WTC11 (cell line): ENCODE measurements around the gene DBN1. TPM values are rescaled to one million over a fixed set of nuclear protein-coding genes. Genes with fewer than 3 reads are reported as not detected.

Experiments
- ATAC-seq: fragments of 200-7000 bp; cut with Tn5 transposase; 2 replicates; pipeline ENCODE4 v1.10.0; 2021; ENCODE audit warnings: mild to moderate bottlenecking, moderate library complexity
- CTCF ChIA-PET: fragments of 300-600 bp; sonication (Branson Sonifier 250); formaldehyde crosslinking; loops from one replicate; lab custom pipeline; 2021; ENCODE audit warnings: antibody characterized with exemption; lab: Charles Lee
- POLR2A ChIA-PET: fragments of 350-600 bp; sonication (Branson Sonifier 250); formaldehyde crosslinking; loops from one replicate; lab custom pipeline; 2021; ENCODE audit warnings: antibody characterized with exemption; lab: Charles Lee
- DNase-seq: peaks from one replicate; pipeline ENCODE4 v3.0.0; 2021; ENCODE audit warnings: low spot score
- H3K27ac Mint-ChIP-seq: 2 replicates; pipeline ENCODE4 v1.8.0; 2021; ENCODE audit warnings: mixed read lengths
- H3K27me3 Mint-ChIP-seq: 2 replicates; pipeline ENCODE4 v1.8.0; 2021; ENCODE audit warnings: low read depth, mild to moderate bottlenecking, moderate library complexity, mixed read lengths
- H3K36me3 Mint-ChIP-seq: 2 replicates; pipeline ENCODE4 v1.8.0; 2021; ENCODE audit warnings: mixed read lengths
- H3K4me1 Mint-ChIP-seq: 2 replicates; pipeline ENCODE4 v1.8.0; 2022; ENCODE audit warnings: mixed read lengths
- H3K4me3 Mint-ChIP-seq: 2 replicates; pipeline ENCODE4 v1.8.0; 2021; ENCODE audit warnings: mild to moderate bottlenecking, moderate library complexity, mixed read lengths
- H3K9me3 Mint-ChIP-seq: 2 replicates; pipeline ENCODE4 v1.8.0; 2021; ENCODE audit warnings: mixed read lengths
- CREB1 ChIP-seq: sonication (generic); formaldehyde crosslinking; IDR thresholded peaks from 2 replicates; pipeline ENCODE4 v1.8.0; 2023; ENCODE audit warnings: mild to moderate bottlenecking, missing genetic modification reagents
- ETV6 ChIP-seq: sonication (generic); formaldehyde crosslinking; IDR thresholded peaks from 2 replicates; pipeline ENCODE4 v1.8.1; 2022; ENCODE audit warnings: mild to moderate bottlenecking, missing genetic modification reagents
- GABPB1 ChIP-seq: sonication (generic); formaldehyde crosslinking; IDR thresholded peaks from 2 replicates; pipeline ENCODE4 v1.8.1; 2023; ENCODE audit warnings: mild to moderate bottlenecking, missing genetic modification reagents
- NFYB ChIP-seq: sonication (generic); formaldehyde crosslinking; conservative IDR thresholded peaks from 2 replicates; pipeline ENCODE4 v1.8.0; 2022; ENCODE audit warnings: low read depth, missing genetic modification reagents
- NR2C2 ChIP-seq: sonication (generic); formaldehyde crosslinking; IDR thresholded peaks from 2 replicates; pipeline ENCODE4 v1.8.0; 2022; ENCODE audit warnings: mild to moderate bottlenecking, missing genetic modification reagents
- OVOL2 ChIP-seq: fragments of 250-450 bp; sonication (Bioruptor Pico); IDR thresholded peaks from 2 replicates; pipeline ENCODE4 v1.9.0; 2021; ENCODE audit warnings: mild to moderate bottlenecking, borderline replicate concordance
- RELA ChIP-seq: sonication (generic); formaldehyde crosslinking; IDR thresholded peaks from 2 replicates; pipeline ENCODE4 v1.8.1; 2022; ENCODE audit warnings: missing genetic modification reagents, mild to moderate bottlenecking, borderline replicate concordance
- SMAD4 ChIP-seq: sonication (generic); formaldehyde crosslinking; IDR thresholded peaks from 2 replicates; pipeline ENCODE4 v1.8.0; 2022; ENCODE audit warnings: mild to moderate bottlenecking, missing genetic modification reagents
- TCF7 ChIP-seq: sonication (generic); formaldehyde crosslinking; IDR thresholded peaks from 2 replicates; pipeline ENCODE4 v1.8.0; 2022; ENCODE audit warnings: mild to moderate bottlenecking, low read depth, missing genetic modification reagents, moderate library complexity
- TEAD4 ChIP-seq: sonication (generic); formaldehyde crosslinking; IDR thresholded peaks from 2 replicates; pipeline ENCODE4 v1.8.0; 2022; ENCODE audit warnings: mild to moderate bottlenecking, missing genetic modification reagents
- ZNF138 ChIP-seq: sonication (generic); formaldehyde crosslinking; conservative IDR thresholded peaks from 2 replicates; pipeline ENCODE4 v1.8.1; 2022; ENCODE audit warnings: mild to moderate bottlenecking, moderate library complexity, missing genetic modification reagents
- ZNF396 ChIP-seq: fragments of 250-450 bp; sonication (Bioruptor Pico); IDR thresholded peaks from 2 replicates; pipeline ENCODE4 v1.8.0; 2021; ENCODE audit warnings: mild to moderate bottlenecking, moderate library complexity, borderline replicate concordance
- total RNA-seq: library from RNA; stranded (reverse); gene quantifications from 3 replicates; pipeline ENCODE4 v1.2.3, GENCODE V29; 2021
- TF ChIP-seq, protein P1 (sequence below): fragments of 250-450 bp; sonication (Bioruptor Pico); conservative IDR thresholded peaks from 2 replicates; pipeline ENCODE4 v1.9.0; 2021; ENCODE audit warnings: mild to moderate bottlenecking
- TF ChIP-seq, protein P2 (sequence below): sonication (generic); formaldehyde crosslinking; IDR thresholded peaks from 2 replicates; pipeline ENCODE4 v1.8.1; 2022; ENCODE audit warnings: mild to moderate bottlenecking, missing genetic modification reagents, moderate library complexity, borderline replicate concordance
- TF ChIP-seq, protein P3 (sequence below): fragments of 250-450 bp; sonication (Bioruptor Pico); IDR thresholded peaks from 2 replicates; pipeline ENCODE4 v1.8.0; 2021; ENCODE audit warnings: mild to moderate bottlenecking
- TF ChIP-seq, protein P4 (sequence below): sonication (generic); formaldehyde crosslinking; IDR thresholded peaks from 2 replicates; pipeline ENCODE4 v1.8.0; 2023; ENCODE audit warnings: missing genetic modification reagents, mild to moderate bottlenecking, borderline replicate concordance
- TF ChIP-seq, protein P5 (sequence below): fragments of 200-600 bp; IDR thresholded peaks from 2 replicates; pipeline ENCODE4 v1.8.0; 2022; ENCODE audit warnings: antibody characterized with exemption
- TF ChIP-seq, protein P6 (sequence below): sonication (generic); formaldehyde crosslinking; IDR thresholded peaks from 2 replicates; pipeline ENCODE4 v1.8.1; 2022; ENCODE audit warnings: mild to moderate bottlenecking, moderate library complexity, missing genetic modification reagents
- TF ChIP-seq, protein P7 (sequence below): fragments of 250-450 bp; sonication (Bioruptor Pico); IDR thresholded peaks from 2 replicates; pipeline ENCODE4 v1.9.0; 2021; ENCODE audit warnings: mild to moderate bottlenecking

DBN1 gene
- total RNA-seq, 1 experiment from 2014 or later = 288 TPM

DNA sequence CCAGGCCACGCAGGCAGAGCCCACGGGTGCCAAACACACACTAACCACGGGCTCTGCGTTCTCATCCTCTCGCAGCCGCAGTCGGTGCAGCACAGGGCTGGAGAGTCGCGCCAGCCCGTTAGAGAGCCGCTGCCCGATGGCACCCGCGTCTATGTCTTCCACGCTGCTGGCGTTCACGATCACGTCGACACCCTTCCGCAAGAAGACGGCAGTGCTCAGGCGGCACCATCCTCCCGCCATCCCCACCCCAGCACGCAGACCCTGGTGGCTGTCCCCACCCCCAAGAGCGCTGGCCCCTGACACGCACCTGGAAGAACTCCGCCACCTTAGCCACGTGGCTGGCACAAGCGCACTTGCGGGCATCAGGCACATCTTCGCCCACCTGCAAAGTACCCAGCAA, 6.0 kb downstream of the DBN1 start:
- ChIA-PET POLR2A (no interaction called here), CTCF (interaction anchor here (16.7 kb wide), 1 partner anchor 26 kb away, joined by 230 read pairs; the partner anchor contains the start of gene PDLIM7)
- ATAC-seq (no peak), DNase-seq (no peak)
- H3K4me3 Mint-ChIP-seq = no peak overlapping the region
- TF ChIP-seq, protein P1, sequence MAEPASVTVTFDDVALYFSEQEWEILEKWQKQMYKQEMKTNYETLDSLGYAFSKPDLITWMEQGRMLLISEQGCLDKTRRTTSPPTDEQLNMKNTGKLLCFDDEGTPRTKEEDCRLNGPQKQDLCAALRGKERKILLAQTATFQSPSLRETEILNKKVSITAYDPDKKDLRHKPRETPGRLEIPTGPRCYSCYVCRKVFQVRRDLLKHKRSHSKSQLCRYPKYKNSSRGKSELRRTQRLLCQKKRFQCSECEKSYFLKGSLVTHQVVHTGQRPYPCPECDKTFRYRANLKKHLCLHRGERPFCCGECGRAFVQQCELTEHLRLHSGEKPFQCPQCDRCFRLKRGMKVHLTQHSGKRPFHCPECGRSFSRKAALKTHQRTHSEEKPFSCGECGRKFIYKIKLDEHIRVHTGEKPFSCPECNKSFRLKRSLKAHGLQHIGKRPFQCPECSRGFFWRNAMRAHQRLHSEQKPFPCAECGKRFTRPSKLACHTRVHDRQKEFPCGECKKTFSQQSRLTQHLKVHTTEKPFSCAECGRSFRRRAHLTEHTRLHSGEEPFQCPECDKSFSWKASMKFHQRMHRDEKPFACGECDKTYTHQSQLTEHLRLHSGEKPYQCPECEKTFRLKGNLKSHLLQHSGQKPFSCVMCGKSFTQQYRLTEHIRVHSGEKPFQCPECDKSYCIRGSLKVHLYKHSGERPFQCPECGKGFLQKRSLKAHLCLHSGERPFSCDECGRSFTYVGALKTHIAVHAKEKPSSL = no peak
- TF ChIP-seq OVOL2 (CRISPR knock-in tag) (no peak), RELA (no peak), SMAD4 (no peak), NR2C2 (CRISPR knock-in tag) (no peak), GABPB1 (CRISPR knock-in tag) (no peak), ETV6 (CRISPR knock-in tag) (no peak), CREB1 (CRISPR knock-in tag) (no peak), ZNF396 (no peak), TEAD4 (CRISPR knock-in tag) (no peak), TCF7 (no peak), NFYB (CRISPR knock-in tag) (no peak), ZNF138 (no peak)
- TF ChIP-seq, protein P2, sequence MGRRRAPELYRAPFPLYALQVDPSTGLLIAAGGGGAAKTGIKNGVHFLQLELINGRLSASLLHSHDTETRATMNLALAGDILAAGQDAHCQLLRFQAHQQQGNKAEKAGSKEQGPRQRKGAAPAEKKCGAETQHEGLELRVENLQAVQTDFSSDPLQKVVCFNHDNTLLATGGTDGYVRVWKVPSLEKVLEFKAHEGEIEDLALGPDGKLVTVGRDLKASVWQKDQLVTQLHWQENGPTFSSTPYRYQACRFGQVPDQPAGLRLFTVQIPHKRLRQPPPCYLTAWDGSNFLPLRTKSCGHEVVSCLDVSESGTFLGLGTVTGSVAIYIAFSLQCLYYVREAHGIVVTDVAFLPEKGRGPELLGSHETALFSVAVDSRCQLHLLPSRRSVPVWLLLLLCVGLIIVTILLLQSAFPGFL (CRISPR knock-in tag) = no peak
- TF ChIP-seq, protein P3, sequence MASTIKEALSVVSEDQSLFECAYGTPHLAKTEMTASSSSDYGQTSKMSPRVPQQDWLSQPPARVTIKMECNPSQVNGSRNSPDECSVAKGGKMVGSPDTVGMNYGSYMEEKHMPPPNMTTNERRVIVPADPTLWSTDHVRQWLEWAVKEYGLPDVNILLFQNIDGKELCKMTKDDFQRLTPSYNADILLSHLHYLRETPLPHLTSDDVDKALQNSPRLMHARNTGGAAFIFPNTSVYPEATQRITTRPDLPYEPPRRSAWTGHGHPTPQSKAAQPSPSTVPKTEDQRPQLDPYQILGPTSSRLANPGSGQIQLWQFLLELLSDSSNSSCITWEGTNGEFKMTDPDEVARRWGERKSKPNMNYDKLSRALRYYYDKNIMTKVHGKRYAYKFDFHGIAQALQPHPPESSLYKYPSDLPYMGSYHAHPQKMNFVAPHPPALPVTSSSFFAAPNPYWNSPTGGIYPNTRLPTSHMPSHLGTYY (CRISPR knock-in tag) = no peak
- TF ChIP-seq, protein P4, sequence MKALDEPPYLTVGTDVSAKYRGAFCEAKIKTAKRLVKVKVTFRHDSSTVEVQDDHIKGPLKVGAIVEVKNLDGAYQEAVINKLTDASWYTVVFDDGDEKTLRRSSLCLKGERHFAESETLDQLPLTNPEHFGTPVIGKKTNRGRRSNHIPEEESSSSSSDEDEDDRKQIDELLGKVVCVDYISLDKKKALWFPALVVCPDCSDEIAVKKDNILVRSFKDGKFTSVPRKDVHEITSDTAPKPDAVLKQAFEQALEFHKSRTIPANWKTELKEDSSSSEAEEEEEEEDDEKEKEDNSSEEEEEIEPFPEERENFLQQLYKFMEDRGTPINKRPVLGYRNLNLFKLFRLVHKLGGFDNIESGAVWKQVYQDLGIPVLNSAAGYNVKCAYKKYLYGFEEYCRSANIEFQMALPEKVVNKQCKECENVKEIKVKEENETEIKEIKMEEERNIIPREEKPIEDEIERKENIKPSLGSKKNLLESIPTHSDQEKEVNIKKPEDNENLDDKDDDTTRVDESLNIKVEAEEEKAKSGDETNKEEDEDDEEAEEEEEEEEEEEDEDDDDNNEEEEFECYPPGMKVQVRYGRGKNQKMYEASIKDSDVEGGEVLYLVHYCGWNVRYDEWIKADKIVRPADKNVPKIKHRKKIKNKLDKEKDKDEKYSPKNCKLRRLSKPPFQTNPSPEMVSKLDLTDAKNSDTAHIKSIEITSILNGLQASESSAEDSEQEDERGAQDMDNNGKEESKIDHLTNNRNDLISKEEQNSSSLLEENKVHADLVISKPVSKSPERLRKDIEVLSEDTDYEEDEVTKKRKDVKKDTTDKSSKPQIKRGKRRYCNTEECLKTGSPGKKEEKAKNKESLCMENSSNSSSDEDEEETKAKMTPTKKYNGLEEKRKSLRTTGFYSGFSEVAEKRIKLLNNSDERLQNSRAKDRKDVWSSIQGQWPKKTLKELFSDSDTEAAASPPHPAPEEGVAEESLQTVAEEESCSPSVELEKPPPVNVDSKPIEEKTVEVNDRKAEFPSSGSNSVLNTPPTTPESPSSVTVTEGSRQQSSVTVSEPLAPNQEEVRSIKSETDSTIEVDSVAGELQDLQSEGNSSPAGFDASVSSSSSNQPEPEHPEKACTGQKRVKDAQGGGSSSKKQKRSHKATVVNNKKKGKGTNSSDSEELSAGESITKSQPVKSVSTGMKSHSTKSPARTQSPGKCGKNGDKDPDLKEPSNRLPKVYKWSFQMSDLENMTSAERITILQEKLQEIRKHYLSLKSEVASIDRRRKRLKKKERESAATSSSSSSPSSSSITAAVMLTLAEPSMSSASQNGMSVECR = no peak
- TF ChIP-seq, protein P5, sequence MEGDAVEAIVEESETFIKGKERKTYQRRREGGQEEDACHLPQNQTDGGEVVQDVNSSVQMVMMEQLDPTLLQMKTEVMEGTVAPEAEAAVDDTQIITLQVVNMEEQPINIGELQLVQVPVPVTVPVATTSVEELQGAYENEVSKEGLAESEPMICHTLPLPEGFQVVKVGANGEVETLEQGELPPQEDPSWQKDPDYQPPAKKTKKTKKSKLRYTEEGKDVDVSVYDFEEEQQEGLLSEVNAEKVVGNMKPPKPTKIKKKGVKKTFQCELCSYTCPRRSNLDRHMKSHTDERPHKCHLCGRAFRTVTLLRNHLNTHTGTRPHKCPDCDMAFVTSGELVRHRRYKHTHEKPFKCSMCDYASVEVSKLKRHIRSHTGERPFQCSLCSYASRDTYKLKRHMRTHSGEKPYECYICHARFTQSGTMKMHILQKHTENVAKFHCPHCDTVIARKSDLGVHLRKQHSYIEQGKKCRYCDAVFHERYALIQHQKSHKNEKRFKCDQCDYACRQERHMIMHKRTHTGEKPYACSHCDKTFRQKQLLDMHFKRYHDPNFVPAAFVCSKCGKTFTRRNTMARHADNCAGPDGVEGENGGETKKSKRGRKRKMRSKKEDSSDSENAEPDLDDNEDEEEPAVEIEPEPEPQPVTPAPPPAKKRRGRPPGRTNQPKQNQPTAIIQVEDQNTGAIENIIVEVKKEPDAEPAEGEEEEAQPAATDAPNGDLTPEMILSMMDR = no peak
- TF ChIP-seq, protein P6, sequence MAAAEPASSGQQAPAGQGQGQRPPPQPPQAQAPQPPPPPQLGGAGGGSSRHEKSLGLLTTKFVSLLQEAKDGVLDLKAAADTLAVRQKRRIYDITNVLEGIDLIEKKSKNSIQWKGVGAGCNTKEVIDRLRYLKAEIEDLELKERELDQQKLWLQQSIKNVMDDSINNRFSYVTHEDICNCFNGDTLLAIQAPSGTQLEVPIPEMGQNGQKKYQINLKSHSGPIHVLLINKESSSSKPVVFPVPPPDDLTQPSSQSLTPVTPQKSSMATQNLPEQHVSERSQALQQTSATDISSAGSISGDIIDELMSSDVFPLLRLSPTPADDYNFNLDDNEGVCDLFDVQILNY (CRISPR knock-in tag) = no peak
- TF ChIP-seq, protein P7, sequence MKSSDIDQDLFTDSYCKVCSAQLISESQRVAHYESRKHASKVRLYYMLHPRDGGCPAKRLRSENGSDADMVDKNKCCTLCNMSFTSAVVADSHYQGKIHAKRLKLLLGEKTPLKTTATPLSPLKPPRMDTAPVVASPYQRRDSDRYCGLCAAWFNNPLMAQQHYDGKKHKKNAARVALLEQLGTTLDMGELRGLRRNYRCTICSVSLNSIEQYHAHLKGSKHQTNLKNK (CRISPR knock-in tag) = no peak
- H3K27me3 Mint-ChIP-seq = no peaks in the 10 kb centered on the region
- H3K36me3 Mint-ChIP-seq = peaks cover 59% of the 10 kb centered on the region
- peaks cover 10% of the 10 kb centered on the region for H3K9me3 Mint-ChIP-seq
- H3K4me1 Mint-ChIP-seq = peaks cover 26% of the 10 kb centered on the region
- no peak overlapping the region for H3K27ac Mint-ChIP-seq
